Activated naive CD8-positive, alpha-beta T cell treated with anti-CD3 and anti-CD28 coated beads, Interleukin-2, amount 50 U/mL, for 24 hours (primary cell): ENCODE data around the gene NTNG2.

Source experiments
- ATAC-seq: fragments of 150-1000 bp; cut with Tn5 transposase; one replicate; pipeline ENCODE4 v1.10.0; 2021
- DNase-seq: peaks from one replicate; pipeline ENCODE4 v3.0.0; 2021
- H3K27ac Mint-ChIP-seq: one replicate; pipeline ENCODE4 v1.8.0; 2021; ENCODE audit warnings: mild to moderate bottlenecking, mixed read lengths
- H3K27me3 Mint-ChIP-seq: one replicate; pipeline ENCODE4 v1.8.0; 2021; ENCODE audit warnings: mixed read lengths
- H3K36me3 Mint-ChIP-seq: one replicate; pipeline ENCODE4 v1.8.0; 2021; ENCODE audit warnings: low read depth, mixed read lengths
- H3K4me1 Mint-ChIP-seq: one replicate; pipeline ENCODE4 v1.8.0; 2021; ENCODE audit warnings: mixed read lengths
- H3K4me3 Mint-ChIP-seq: one replicate; pipeline ENCODE4 v1.8.0; 2021; ENCODE audit warnings: mild to moderate bottlenecking, moderate library complexity, mixed read lengths
- H3K9me3 Mint-ChIP-seq: one replicate; pipeline ENCODE4 v1.8.0; 2021; ENCODE audit warnings: mixed read lengths

The NTNG2 gene

GRCh38 chr9:132157347-132158116 is 4.3 kb upstream of the NTNG2 start:
- peaks cover 10% of the 10 kb centered on the region for H3K4me1 Mint-ChIP-seq
- no peaks in the 10 kb centered on the region for H3K9me3 Mint-ChIP-seq
- no peak overlapping the region for H3K4me3 Mint-ChIP-seq
- DNase-seq = no peak
- no peak for ATAC-seq
- H3K27me3 Mint-ChIP-seq = peaks cover 29% of the 10 kb centered on the region
- no peak overlapping the region for H3K27ac Mint-ChIP-seq
- no peaks in the 10 kb centered on the region for H3K36me3 Mint-ChIP-seq

- no peaks in the 10 kb centered on the region for H3K9me3 Mint-ChIP-seq
- ATAC-seq = peak; percentile 81
- H3K4me1 Mint-ChIP-seq = peaks cover 11% of the 10 kb centered on the region
- peak overlapping the region; percentile 85 for H3K4me3 Mint-ChIP-seq
- H3K27me3 Mint-ChIP-seq = peaks cover 44% of the 10 kb centered on the region
- H3K36me3 Mint-ChIP-seq = no peaks in the 10 kb centered on the region
- H3K27ac Mint-ChIP-seq = peak overlapping the region; percentile 84
- DNase-seq = peak; percentile 60
Measured at GRCh38 chr9:132160802-132161742, 786 bp upstream of the NTNG2 start.

- DNase-seq = peak; percentile 11
- ATAC-seq = no peak
- H3K4me1 Mint-ChIP-seq = peaks cover 11% of the 10 kb centered on the region
- H3K36me3 Mint-ChIP-seq = no peaks in the 10 kb centered on the region
- H3K27ac Mint-ChIP-seq = no peak overlapping the region
- peak overlapping the region; percentile 85 for H3K4me3 Mint-ChIP-seq
- H3K9me3 Mint-ChIP-seq = no peaks in the 10 kb centered on the region
- peaks cover 59% of the 10 kb centered on the region for H3K27me3 Mint-ChIP-seq
Measured at GRCh38 chr9:132162764-132163456, 1.1 kb downstream of the NTNG2 start.

GRCh38 chr9:132163457-132163875 is 1.6 kb downstream of the NTNG2 start:
- Mint-ChIP-seq H3K27ac (no peak overlapping the region), H3K36me3 (no peaks in the 10 kb centered on the region), H3K4me3 (no peak overlapping the region), H3K27me3 (peaks cover 59% of the 10 kb centered on the region), H3K4me1 (peaks cover 9% of the 10 kb centered on the region), H3K9me3 (no peaks in the 10 kb centered on the region)
- DNase-seq (no peak), ATAC-seq (no peak)

GRCh38 chr9:132163876-132164603 is 2.2 kb downstream of the NTNG2 start:
- no peaks in the 10 kb centered on the region for H3K36me3 Mint-ChIP-seq
- H3K9me3 Mint-ChIP-seq = no peaks in the 10 kb centered on the region

GRCh38 chr9:132164604-132165362 is 2.9 kb downstream of the NTNG2 start:
- no peak for DNase-seq
- H3K27ac Mint-ChIP-seq = no peak overlapping the region
- no peaks in the 10 kb centered on the region for H3K9me3 Mint-ChIP-seq
- H3K4me3 Mint-ChIP-seq = no peak overlapping the region
- peaks cover 58% of the 10 kb centered on the region for H3K27me3 Mint-ChIP-seq
- peaks cover 9% of the 10 kb centered on the region for H3K4me1 Mint-ChIP-seq
- no peak for ATAC-seq
- no peaks in the 10 kb centered on the region for H3K36me3 Mint-ChIP-seq

More at GRCh38 chr9:132163876-132164603, 2.2 kb downstream of the NTNG2 start:
- H3K4me3 Mint-ChIP-seq = peak overlapping the region; percentile 29
- no peak for ATAC-seq
- H3K27me3 Mint-ChIP-seq = peaks cover 57% of the 10 kb centered on the region
- DNase-seq = no peak
- H3K4me1 Mint-ChIP-seq = peaks cover 9% of the 10 kb centered on the region
- H3K27ac Mint-ChIP-seq = no peak overlapping the region

- Mint-ChIP-seq H3K36me3 (no peaks in the 10 kb centered on the region), H3K4me1 (peaks cover 5% of the 10 kb centered on the region), H3K4me3 (no peak overlapping the region), H3K27ac (no peak overlapping the region), H3K9me3 (no peaks in the 10 kb centered on the region), H3K27me3 (peaks cover 49% of the 10 kb centered on the region)
- ATAC-seq = no peak
- DNase-seq = peak; percentile 19
Measured at GRCh38 chr9:132166599-132166998, 4.7 kb downstream of the NTNG2 start.

- no peak overlapping the region for H3K4me3 Mint-ChIP-seq
- DNase-seq (no peak), ATAC-seq (no peak)
- H3K9me3 Mint-ChIP-seq = no peaks in the 10 kb centered on the region
- peaks cover 4% of the 10 kb centered on the region for H3K4me1 Mint-ChIP-seq
- no peaks in the 10 kb centered on the region for H3K36me3 Mint-ChIP-seq
- peaks cover 49% of the 10 kb centered on the region for H3K27me3 Mint-ChIP-seq
- H3K27ac Mint-ChIP-seq = no peak overlapping the region
Measured at GRCh38 chr9:132167192-132167591, 5.3 kb downstream of the NTNG2 start.

- Mint-ChIP-seq H3K27me3 (peaks cover 44% of the 10 kb centered on the region), H3K9me3 (no peaks in the 10 kb centered on the region), H3K36me3 (no peaks in the 10 kb centered on the region), H3K27ac (no peak overlapping the region), H3K4me3 (no peak overlapping the region), H3K4me1 (peaks cover 2% of the 10 kb centered on the region)
- no peak for DNase-seq
- ATAC-seq = no peak
Measured at GRCh38 chr9:132168347-132168746, 6.5 kb downstream of the NTNG2 start.

- no peak for ATAC-seq
- Mint-ChIP-seq H3K4me1 (peaks cover 2% of the 10 kb centered on the region), H3K4me3 (no peak overlapping the region), H3K27me3 (peaks cover 43% of the 10 kb centered on the region), H3K9me3 (no peaks in the 10 kb centered on the region), H3K36me3 (no peaks in the 10 kb centered on the region), H3K27ac (no peak overlapping the region)
- DNase-seq = no peak
Measured at GRCh38 chr9:132168851-132169250, 7.0 kb downstream of the NTNG2 start.

GRCh38 chr9:132169672-132170392 is 8.0 kb downstream of the NTNG2 start:
- Mint-ChIP-seq H3K4me3 (no peak overlapping the region), H3K36me3 (no peaks in the 10 kb centered on the region), H3K27me3 (peaks cover 34% of the 10 kb centered on the region), H3K4me1 (no peaks in the 10 kb centered on the region), H3K27ac (no peak overlapping the region), H3K9me3 (no peaks in the 10 kb centered on the region)
- peak; percentile 61 for ATAC-seq
- peak; percentile 74 for DNase-seq

GRCh38 chr9:132171702-132172101 is 9.8 kb downstream of the NTNG2 start:
- H3K4me3 Mint-ChIP-seq = no peak overlapping the region
- ATAC-seq (no peak), DNase-seq (no peak)
- H3K27ac Mint-ChIP-seq = no peak overlapping the region
- H3K27me3 Mint-ChIP-seq = peaks cover 18% of the 10 kb centered on the region
- no peaks in the 10 kb centered on the region for H3K9me3 Mint-ChIP-seq
- no peaks in the 10 kb centered on the region for H3K4me1 Mint-ChIP-seq
- no peaks in the 10 kb centered on the region for H3K36me3 Mint-ChIP-seq

- H3K4me3 Mint-ChIP-seq = no peak overlapping the region
Measured at GRCh38 chr9:132172185-132172584, 10.3 kb downstream of the NTNG2 start.

More at GRCh38 chr9:132172185-132172584, 10.3 kb downstream of the NTNG2 start:
- DNase-seq (no peak), ATAC-seq (no peak)
- peaks cover 13% of the 10 kb centered on the region for H3K27me3 Mint-ChIP-seq
- H3K27ac Mint-ChIP-seq = no peak overlapping the region
- no peaks in the 10 kb centered on the region for H3K4me1 Mint-ChIP-seq
- H3K36me3 Mint-ChIP-seq = no peaks in the 10 kb centered on the region
- H3K9me3 Mint-ChIP-seq = no peaks in the 10 kb centered on the region
